Osteoblast (primary cell): ENCODE measurements around the gene CDKAL1. TPM values are rescaled to one million over a fixed set of nuclear protein-coding genes. Genes with fewer than 3 reads are reported as not detected.

Experiments
- DNase-seq: peaks from one replicate; pipeline ENCODE4 v3.0.0; 2011; ENCODE audit warnings: low spot score, mixed read lengths; ENCODE audit not compliant: insufficient read length; ENCODE audit errors: missing footprints
- H2AFZ ChIP-seq: 2 replicates; pipeline ENCODE4 v1.6.0; 2011; ENCODE audit warnings: mild to moderate bottlenecking, low read length
- H3K27ac ChIP-seq: 2 replicates; pipeline ENCODE4 v1.5.1; 2011; ENCODE audit warnings: mild to moderate bottlenecking, low read depth, low read length, moderate library complexity
- H3K27me3 ChIP-seq: 2 replicates; pipeline ENCODE4 v1.6.0; 2012; ENCODE audit warnings: mild to moderate bottlenecking, control low read depth, inconsistent platforms, low read length, moderate library complexity; ENCODE audit not compliant: insufficient read depth
- H3K36me3 ChIP-seq: 2 replicates; pipeline ENCODE4 v1.5.1; 2011; ENCODE audit warnings: mild to moderate bottlenecking, low read length, control low read depth, moderate library complexity; ENCODE audit not compliant: insufficient read depth
- H3K4me1 ChIP-seq: 2 replicates; pipeline ENCODE4 v1.5.1; 2011; ENCODE audit warnings: mild to moderate bottlenecking, low read length, control low read depth, moderate library complexity; ENCODE audit not compliant: insufficient read depth
- H3K4me2 ChIP-seq: 2 replicates; pipeline ENCODE4 v1.6.0; 2011; ENCODE audit warnings: mild to moderate bottlenecking, low read length; ENCODE audit not compliant: insufficient read depth
- H3K4me3 ChIP-seq: fragments of 200-600 bp; sonication (generic); 3 replicates; pipeline ENCODE4 v1.5.1; 2012; ENCODE audit warnings: mild to moderate bottlenecking, low read length, inconsistent platforms; ENCODE audit not compliant: insufficient read depth
- H3K79me2 ChIP-seq: 2 replicates; pipeline ENCODE4 v1.6.0; 2012; ENCODE audit warnings: mild to moderate bottlenecking, low read length, control low read depth, inconsistent platforms; ENCODE audit not compliant: insufficient read depth
- H3K9me3 ChIP-seq: 2 replicates; pipeline ENCODE4 v1.5.1; 2011; ENCODE audit warnings: low read depth, low read length, control low read depth
- H4K20me1 ChIP-seq: 2 replicates; pipeline ENCODE4 v1.6.0; 2012; ENCODE audit warnings: mild to moderate bottlenecking, low read length, control low read depth; ENCODE audit not compliant: insufficient read depth
- CTCF ChIP-seq: IDR thresholded peaks from 2 replicates; pipeline ENCODE4 v1.5.1; 2011; ENCODE audit warnings: mild to moderate bottlenecking, low read depth, low read length, moderate library complexity; ENCODE audit errors: extremely low read depth
- total RNA-seq: library from RNA; depleted of rRNA; stranded (reverse); fragments of >200 nt; gene quantifications from 2 replicates; pipeline ENCODE4 v1.2.3, GENCODE V29; 2012

The CDKAL1 gene
- total RNA-seq, 1 donor: 18.5 TPM

DNA sequence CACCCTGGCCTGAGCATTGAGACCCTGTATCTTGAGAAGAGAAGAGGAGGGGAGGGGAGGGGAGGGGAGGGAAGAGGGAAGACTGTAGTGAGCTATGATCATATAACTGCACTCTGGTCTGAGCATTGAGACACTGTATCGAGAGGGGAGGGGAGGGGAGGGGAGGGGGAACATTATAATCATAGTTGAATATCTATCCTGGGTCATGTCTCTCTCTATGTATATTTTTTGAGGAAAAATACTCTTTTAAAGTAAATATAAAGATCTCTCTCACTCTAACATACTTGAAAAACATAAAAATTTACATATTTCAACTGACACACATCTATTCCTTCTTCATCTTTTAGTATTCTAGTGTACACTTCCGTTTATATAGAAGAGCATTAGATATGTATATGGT lies 431.0 kb downstream of the CDKAL1 start:
- Histone ChIP-seq H3K4me3 (no peak overlapping the region), H3K79me2 (no peaks in the 10 kb centered on the region), H3K9me3 (no peaks in the 10 kb centered on the region), H2AFZ (no peak overlapping the region), H3K4me2 (no peak overlapping the region), H4K20me1 (no peaks in the 10 kb centered on the region), H3K4me1 (no peaks in the 10 kb centered on the region), H3K36me3 (no peaks in the 10 kb centered on the region), H3K27ac (no peak overlapping the region), H3K27me3 (no peaks in the 10 kb centered on the region)
- DNase-seq: no peak
- TF ChIP-seq CTCF: no peak

DNA sequence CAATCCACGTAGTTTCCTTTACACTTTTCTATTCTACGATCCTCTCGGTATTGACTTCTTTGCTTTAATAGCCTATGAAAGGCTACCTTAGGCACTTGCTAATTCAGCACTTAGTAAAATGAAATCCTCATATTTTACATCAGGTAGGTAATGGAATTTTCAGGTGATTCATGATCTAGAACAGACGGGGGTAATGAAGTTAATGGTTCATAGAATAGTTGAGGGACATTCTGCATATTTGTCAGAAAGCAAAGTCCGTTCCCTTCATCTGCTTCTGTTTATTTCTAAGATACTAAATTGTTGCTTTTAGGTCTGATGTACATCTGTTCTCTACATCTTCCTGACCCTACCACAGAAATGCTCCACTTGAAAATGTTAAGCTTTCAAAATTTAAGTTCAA lies 431.7 kb downstream of the CDKAL1 start:
- H3K36me3 ChIP-seq: no peaks in the 10 kb centered on the region
- H3K9me3 ChIP-seq: no peaks in the 10 kb centered on the region
- H3K27ac ChIP-seq: no peak overlapping the region
- H2AFZ ChIP-seq: no peak overlapping the region
- H3K79me2 ChIP-seq: no peaks in the 10 kb centered on the region
- H3K27me3 ChIP-seq: no peaks in the 10 kb centered on the region
- no peak for TF ChIP-seq CTCF
- no peak for DNase-seq
- no peaks in the 10 kb centered on the region for H3K4me1 ChIP-seq
- H3K4me2 ChIP-seq: no peak overlapping the region
- H4K20me1 ChIP-seq: no peaks in the 10 kb centered on the region
- H3K4me3 ChIP-seq: no peak overlapping the region

GRCh38 chr6:20969551-20969950 lies 435.3 kb downstream of the CDKAL1 start:
- Histone ChIP-seq H3K4me2 (no peak overlapping the region), H3K9me3 (no peaks in the 10 kb centered on the region), H3K36me3 (no peaks in the 10 kb centered on the region), H3K27ac (no peak overlapping the region), H2AFZ (no peak overlapping the region), H3K4me1 (no peaks in the 10 kb centered on the region), H4K20me1 (no peaks in the 10 kb centered on the region), H3K4me3 (no peak overlapping the region), H3K27me3 (no peaks in the 10 kb centered on the region), H3K79me2 (no peaks in the 10 kb centered on the region)
- no peak for DNase-seq
- TF ChIP-seq CTCF: no peak

GRCh38 chr6:20976391-20976918 lies 442.2 kb downstream of the CDKAL1 start:
- Histone ChIP-seq H3K4me3 (no peak overlapping the region), H3K27me3 (no peaks in the 10 kb centered on the region), H3K27ac (no peak overlapping the region), H2AFZ (no peak overlapping the region), H3K79me2 (no peaks in the 10 kb centered on the region), H4K20me1 (no peaks in the 10 kb centered on the region), H3K4me2 (no peak overlapping the region), H3K9me3 (no peaks in the 10 kb centered on the region), H3K36me3 (no peaks in the 10 kb centered on the region), H3K4me1 (no peaks in the 10 kb centered on the region)
- no peak for TF ChIP-seq CTCF
- DNase-seq: no peak
